Measurements from ENCODE around the gene NT5C3A.
"Not testable (repeated sequence)": the region's sequence is repeated elsewhere in the genome, so short reads cannot be mapped to it uniquely, and the experiment has no call there.

Gene NT5C3A

DNA sequence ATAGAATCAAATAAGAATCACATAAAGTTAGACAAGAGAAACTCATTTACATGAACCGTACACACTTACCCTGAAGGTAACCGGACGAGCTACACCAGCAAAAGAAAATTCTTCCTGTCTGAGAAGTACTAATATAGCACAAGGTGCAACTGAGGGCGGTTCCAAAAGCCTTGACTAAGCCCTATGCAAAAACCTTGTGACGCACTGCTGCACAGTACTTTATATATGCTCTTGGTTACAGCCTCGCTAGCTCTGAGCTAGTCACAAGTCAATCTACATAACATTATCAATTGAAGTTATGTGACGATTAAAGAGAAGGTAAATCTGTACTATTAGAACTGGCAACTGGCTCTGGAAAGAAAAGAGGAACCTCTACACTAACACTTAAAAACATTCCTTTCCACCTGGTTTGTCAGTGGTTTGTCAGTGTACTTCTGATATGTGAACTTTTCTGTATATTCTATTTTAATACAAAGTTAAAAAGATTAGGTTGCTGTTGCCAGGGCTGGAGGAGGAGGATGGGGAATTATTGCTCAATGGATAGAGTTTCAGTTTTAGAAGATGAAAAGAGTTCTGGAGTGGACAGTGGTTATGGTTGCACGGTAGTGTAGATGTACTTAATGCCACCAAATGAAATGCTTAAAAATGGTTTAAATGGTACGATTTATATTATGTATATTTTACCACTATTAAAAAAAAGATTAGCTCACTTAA lies 21.6 kb downstream of the NT5C3A start:
- no peak for DNase-seq

- DNase-seq = no peak
These were observed 22.7 kb downstream of the NT5C3A start for GRCh38 chr7:33039903-33040292.

DNA sequence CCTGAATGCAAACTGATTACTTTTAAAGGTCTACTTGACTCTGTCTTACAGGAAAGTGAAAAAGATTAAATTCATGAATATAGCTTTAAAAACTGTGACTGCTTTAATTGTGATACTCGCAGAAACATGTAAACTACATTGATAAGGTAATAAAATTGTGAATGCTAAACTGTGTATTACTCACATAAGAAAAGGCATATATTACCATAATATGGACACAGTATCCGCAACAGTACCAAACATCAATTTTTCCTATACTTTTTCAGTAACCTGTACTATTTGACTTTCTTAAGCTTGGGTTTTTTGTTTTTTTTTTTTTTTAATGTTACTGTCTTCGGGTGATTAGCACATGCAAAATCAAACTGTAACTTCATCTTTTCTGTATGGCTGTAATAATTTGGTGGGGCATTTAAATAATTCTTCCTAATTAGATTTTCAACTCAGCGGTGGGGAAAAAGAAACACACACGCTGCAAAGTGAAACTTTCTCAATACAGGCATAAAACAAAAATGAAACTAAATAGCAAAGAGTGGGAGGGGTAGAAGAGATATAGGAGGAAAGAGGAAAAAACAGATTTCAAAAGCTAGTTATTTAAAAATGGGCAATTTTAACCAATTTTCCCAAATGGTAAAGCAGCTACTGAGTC lies 23.2 kb downstream of the NT5C3A start:
- no peak for DNase-seq

DNA sequence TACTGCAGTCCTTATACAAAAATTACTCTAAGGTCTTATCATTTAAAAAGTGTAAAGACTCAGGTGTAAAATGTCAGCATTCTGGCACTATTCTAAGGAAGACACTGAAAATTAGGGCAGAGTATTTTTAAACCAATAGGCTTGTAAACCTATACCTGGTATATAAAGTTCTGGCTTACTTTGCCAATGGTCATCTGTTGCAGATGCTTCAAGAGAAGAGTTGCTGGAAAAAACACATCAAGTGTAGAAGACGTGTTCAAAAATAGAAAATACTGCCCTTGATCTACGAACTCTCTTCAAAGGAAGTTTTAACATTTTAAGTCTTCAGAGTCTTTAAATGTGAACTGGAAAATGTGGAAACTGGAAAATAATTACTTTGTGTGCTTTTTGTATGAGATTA lies 23.9 kb downstream of the NT5C3A start:
- DNase-seq = no peak

- DNase-seq = no peak
These were observed 26.8 kb downstream of the NT5C3A start for GRCh38 chr7:33035776-33036175.

- DNase-seq = no peak
These were observed 38.3 kb downstream of the NT5C3A start for GRCh38 chr7:33024189-33024757.

- no peak for DNase-seq
These were observed 50.2 kb downstream of the NT5C3A start for GRCh38 chr7:33012364-33012763.

- DNase-seq = no peak
These were observed 52.8 kb downstream of the NT5C3A start for GRCh38 chr7:33009734-33010133.

- not testable (repeated sequence) for DNase-seq
These were observed 56.9 kb downstream of the NT5C3A start for GRCh38 chr7:33005690-33006089.

- not testable (repeated sequence) for DNase-seq
These were observed 57.4 kb downstream of the NT5C3A start for GRCh38 chr7:33005193-33005592.

GRCh38 chr7:33004104-33004616 lies 58.4 kb downstream of the NT5C3A start:
- DNase-seq = not testable (repeated sequence)

GRCh38 chr7:33003111-33003510 lies 59.5 kb downstream of the NT5C3A start:
- not testable (repeated sequence) for DNase-seq

- DNase-seq = not testable (repeated sequence)
These were observed 63.2 kb downstream of the NT5C3A start for GRCh38 chr7:32999380-32999779.

- DNase-seq = peak; percentile 8
These were observed 64.0 kb downstream of the NT5C3A start for GRCh38 chr7:32998361-32999171.

DNA sequence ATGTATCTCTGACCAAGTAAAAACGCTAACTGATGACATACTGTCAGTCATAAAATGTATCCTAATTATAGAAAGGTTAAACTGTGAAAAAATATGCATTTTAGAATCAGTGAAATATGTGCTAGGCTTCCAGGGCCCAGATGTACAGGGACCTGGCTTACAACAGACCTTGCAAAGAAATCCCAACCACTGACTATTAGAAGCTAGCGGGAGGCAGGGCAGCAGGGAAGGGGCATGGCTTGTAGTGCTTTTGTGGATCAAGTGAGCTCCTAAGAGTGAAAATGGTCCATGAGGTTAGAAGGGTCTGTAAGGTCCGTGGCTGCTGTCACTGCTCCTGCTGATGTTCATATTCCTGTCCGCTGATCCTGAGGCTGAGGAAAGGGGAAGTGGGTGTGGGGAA lies 64.6 kb downstream of the NT5C3A start:
- DNase-seq = not testable (repeated sequence)

GRCh38 chr7:32992750-32993149 lies 69.8 kb downstream of the NT5C3A start:
- not testable (repeated sequence) for DNase-seq

DNA sequence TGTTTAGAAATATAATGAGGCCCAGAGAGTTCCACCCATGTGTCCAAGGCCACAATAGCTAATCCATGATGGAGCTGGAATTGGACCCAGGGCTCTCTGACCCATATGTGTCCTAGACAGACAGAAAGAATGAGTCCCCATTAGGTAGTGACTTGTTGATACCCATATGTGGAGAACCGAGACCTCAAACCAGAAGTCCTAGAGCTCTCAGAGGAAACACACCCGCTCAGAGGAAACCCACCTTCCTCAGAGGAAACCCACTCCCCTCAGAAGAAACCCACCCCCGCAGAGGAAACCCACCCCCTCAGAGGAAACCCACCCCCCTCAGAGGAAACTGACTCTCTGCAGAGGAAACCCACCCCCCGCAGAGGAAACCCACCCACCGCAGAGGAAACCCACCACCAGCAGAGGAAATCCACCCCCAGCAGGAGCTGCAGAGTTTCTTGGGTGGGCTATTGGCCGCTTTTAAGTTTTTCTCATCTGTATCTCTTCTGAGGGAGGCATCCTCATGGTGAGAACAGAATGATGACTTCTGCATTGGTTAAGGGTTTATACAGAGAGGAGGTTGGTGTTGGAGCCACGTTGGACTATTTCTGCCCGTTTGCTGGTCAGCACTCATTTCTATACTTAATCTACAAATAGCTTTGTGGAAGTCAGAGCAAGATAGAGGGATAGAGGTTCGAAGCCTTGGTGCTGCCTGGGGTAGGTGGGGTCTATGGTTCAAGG lies 70.4 kb downstream of the NT5C3A start:
- DNase-seq = not testable (repeated sequence)

DNA sequence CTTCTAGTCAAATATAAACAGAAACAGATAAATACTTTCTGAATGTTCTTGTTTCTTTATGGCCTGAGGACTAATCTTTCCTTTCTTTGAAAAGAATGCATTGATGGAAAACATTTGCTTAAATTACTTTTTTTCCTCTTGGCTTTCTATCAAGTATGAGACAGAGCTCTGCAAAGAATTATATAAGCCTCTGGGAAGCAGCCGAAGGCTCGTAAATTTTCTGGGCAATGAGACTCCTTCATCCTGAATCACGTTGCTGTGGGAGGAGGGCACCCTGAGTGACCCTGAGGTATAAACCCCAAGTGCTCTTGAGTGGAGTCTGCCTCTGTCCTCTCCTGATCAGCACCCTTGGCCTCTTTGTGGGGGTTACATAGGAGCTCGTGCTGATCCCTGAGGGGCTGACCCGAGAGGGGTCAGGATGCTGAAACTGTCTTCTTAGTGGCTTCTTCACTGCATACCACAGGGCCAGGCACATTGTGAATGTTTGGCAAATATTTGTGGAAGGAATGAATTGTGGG lies 71.4 kb downstream of the NT5C3A start:
- not testable (repeated sequence) for DNase-seq

DNA sequence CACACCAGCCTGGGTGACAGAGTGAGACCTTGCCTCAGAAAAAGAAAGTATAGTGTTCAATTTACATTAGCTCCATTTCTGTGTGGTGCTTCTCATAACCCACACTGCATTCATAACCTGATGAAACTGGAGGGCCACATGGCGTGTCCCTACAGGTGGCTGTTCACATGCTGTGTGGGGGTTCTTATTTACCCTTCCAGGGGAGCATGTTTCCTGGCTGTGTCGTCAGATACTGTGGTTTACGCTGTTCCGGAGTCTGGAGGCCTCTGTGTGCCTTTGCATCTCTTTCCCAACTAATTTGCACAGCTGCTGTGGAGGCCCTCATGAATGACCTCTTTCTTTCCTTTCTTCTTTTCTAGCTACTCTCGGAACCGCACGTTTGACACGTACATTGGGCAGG lies 74.4 kb downstream of the NT5C3A start:
- not testable (repeated sequence) for DNase-seq

- DNase-seq = not testable (repeated sequence)
These were observed 82.7 kb downstream of the NT5C3A start for GRCh38 chr7:32979902-32980301.

- not testable (repeated sequence) for DNase-seq
These were observed 83.3 kb downstream of the NT5C3A start for GRCh38 chr7:32979246-32979645.

GRCh38 chr7:32977159-32977558 lies 85.4 kb downstream of the NT5C3A start:
- DNase-seq = not testable (repeated sequence)

Data from NCI-H1417 treated with DMSO at 0.1 percent for 48 hours (cell line).